CD14-positive monocyte (primary cell): ENCODE results near the gene FAU. TPM values are rescaled to one million over a fixed set of nuclear protein-coding genes. Genes with fewer than 3 reads are reported as not detected.
A peak's percentile ranks its signal among the peaks of the same experiment; 100 is the strongest.

ENCODE experiments used
- DNase-seq, 3 donors: peaks; one replicate each; pipeline ENCODE4 v3.0.0-alpha.2; 2011 to 2022
- H2AFZ ChIP-seq: 2 replicates; pipeline ENCODE4 v1.6.0; 2012; ENCODE audit warnings: mild to moderate bottlenecking, low read depth, low read length, inconsistent platforms; ENCODE audit not compliant: insufficient read depth, poor library complexity, severe bottlenecking
- H3K27ac ChIP-seq, 2 donors: 1 replicate in 1 of 2; 2 replicates in 1 of 2; pipeline ENCODE4 v1.5.1; 2012 to 2013; ENCODE audit warnings: low read length in 2 of 2, control low read depth in 1 of 2, inconsistent platforms in 1 of 2, low read depth in 1 of 2, mild to moderate bottlenecking in 1 of 2
- H3K27me3 ChIP-seq, 2 donors: one replicate each; pipeline versions ENCODE4 v1.6.0 to v1.6.1; 2011 to 2013; ENCODE audit warnings: low read length in 2 of 2; ENCODE audit not compliant: control insufficient read depth in 2 of 2, insufficient read depth in 2 of 2
- H3K36me3 ChIP-seq, 2 donors: replicated peaks in 1 of 2; 1 replicate in 1 of 2; 2 replicates in 1 of 2; pipeline versions ENCODE4 v1.5.1 to v1.6.1; 2012 to 2013; ENCODE audit warnings: low read length in 2 of 2, control low read depth in 1 of 2, inconsistent platforms in 1 of 2, mild to moderate bottlenecking in 1 of 2; ENCODE audit not compliant: insufficient read depth in 2 of 2, control insufficient read depth in 1 of 2
- H3K4me1 ChIP-seq, 2 donors: 1 replicate in 1 of 2; 2 replicates in 1 of 2; pipeline versions ENCODE4 v1.5.1 to v1.6.1; 2012 to 2013; ENCODE audit warnings: low read length in 2 of 2, control low read depth in 1 of 2, inconsistent platforms in 1 of 2, mild to moderate bottlenecking in 1 of 2, moderate library complexity in 1 of 2; ENCODE audit not compliant: insufficient read depth in 2 of 2, control insufficient read depth in 1 of 2
- H3K4me2 ChIP-seq: replicated peaks from 2 replicates; pipeline ENCODE3; 2012; ENCODE audit warnings: low read length, moderate library complexity, mild to moderate bottlenecking; ENCODE audit not compliant: poor library complexity, severe bottlenecking; ENCODE audit errors: extremely low read depth
- H3K4me3 ChIP-seq, 3 experiments: fragments of 200-600 bp in 1 of 3; sonication (generic) in 1 of 3; replicated peaks in 1 of 3; 1 replicate in 2 of 3; 2 replicates in 1 of 3; pipeline ENCODE4 v1.5.1; 2011 to 2013; ENCODE audit warnings: low read length in 3 of 3, mild to moderate bottlenecking in 3 of 3, control low read depth in 2 of 3, low read depth in 2 of 3, inconsistent platforms in 1 of 3, moderate library complexity in 1 of 3
- H3K79me2 ChIP-seq: 2 replicates; pipeline ENCODE4 v1.6.0; 2012; ENCODE audit warnings: mild to moderate bottlenecking, control low read depth, inconsistent platforms, low read length, moderate library complexity; ENCODE audit not compliant: insufficient read depth
- H3K9ac ChIP-seq: 2 replicates; pipeline ENCODE4 v1.6.0; 2017; ENCODE audit warnings: low read length, mild to moderate bottlenecking; ENCODE audit not compliant: insufficient read depth, poor library complexity, severe bottlenecking
- H3K9me3 ChIP-seq, 2 donors: replicated peaks in 1 of 2; 1 replicate in 1 of 2; 2 replicates in 1 of 2; pipeline versions ENCODE4 v1.5.1 to v1.6.1; 2012 to 2013; ENCODE audit warnings: low read length in 2 of 2, control low read depth in 1 of 2; ENCODE audit not compliant: control insufficient read depth in 1 of 2, insufficient read depth in 1 of 2
- H4K20me1 ChIP-seq: 2 replicates; pipeline ENCODE4 v1.6.0; 2012; ENCODE audit warnings: mild to moderate bottlenecking, low read length, control low read depth, moderate library complexity; ENCODE audit not compliant: insufficient read depth
- H3K27ac Mint-ChIP-seq, 7 donors: one replicate each; pipeline ENCODE4 v1.8.0; 2020; ENCODE audit warnings: mild to moderate bottlenecking in 7 of 7, mixed read lengths in 7 of 7, moderate library complexity in 6 of 7, inconsistent platforms in 2 of 7
- H3K27me3 Mint-ChIP-seq, 3 donors: one replicate each; pipeline ENCODE4 v1.8.0; 2021 to 2022; ENCODE audit warnings: low read depth in 3 of 3, mild to moderate bottlenecking in 3 of 3, mixed read lengths in 3 of 3, moderate library complexity in 3 of 3, inconsistent platforms in 1 of 3
- H3K36me3 Mint-ChIP-seq, 2 donors: one replicate each; pipeline ENCODE4 v1.8.0; 2020; ENCODE audit warnings: mixed read lengths in 2 of 2, inconsistent platforms in 1 of 2, mild to moderate bottlenecking in 1 of 2
- H3K4me1 Mint-ChIP-seq: one replicate; pipeline ENCODE4 v1.8.0; 2020; ENCODE audit warnings: mild to moderate bottlenecking, mixed read lengths
- H3K4me3 Mint-ChIP-seq, 2 donors: one replicate each; pipeline ENCODE4 v1.8.0; 2020; ENCODE audit warnings: mild to moderate bottlenecking in 2 of 2, mixed read lengths in 2 of 2, moderate library complexity in 1 of 2
- H3K9me3 Mint-ChIP-seq, 7 donors: one replicate each; pipeline ENCODE4 v1.8.0; 2020 to 2022; ENCODE audit warnings: mixed read lengths in 7 of 7, mild to moderate bottlenecking in 6 of 7, moderate library complexity in 6 of 7, inconsistent platforms in 2 of 7
- WGBS: methylation state at CpG from one replicate; pipeline ENCODE4 v1.1.5; 2013; ENCODE audit warnings: missing lambda C conversion rate; ENCODE audit not compliant: insufficient coverage; 5-methylcytosine and 5-hydroxymethylcytosine counted together
- intact Hi-C, 2 donors: fragments of 100-400 bp; cut with micrococcal nuclease; formaldehyde crosslinking; loops; one replicate each; pipeline versions ENCODE4 v1.15.0 to v1.15.1; 2023
- polyA plus RNA-seq, 3 donors: library from polyadenylated mRNA; depleted of rRNA in 1 of 3; unstranded in 2 of 3; stranded (reverse) in 1 of 3; fragments of 300-500 nt in 2 of 3; fragments of >200 nt in 1 of 3; fragmentation: Illumina TruSeq in 2 of 3; gene quantifications; 1 replicate in 2 of 3; 2 replicates in 1 of 3; pipeline ENCODE4 v1.2.3, GENCODE V29; 2012 to 2021
- TF ChIP-seq, protein P1 (sequence below): fragments of 200-600 bp; IDR thresholded peaks from one replicate; pipeline ENCODE4 v1.8.0; 2022; ENCODE audit warnings: antibody characterized with exemption, mild to moderate bottlenecking

The FAU gene
- polyA plus RNA-seq, 3 donors, result 668 to 818 (median 799) TPM

DNA sequence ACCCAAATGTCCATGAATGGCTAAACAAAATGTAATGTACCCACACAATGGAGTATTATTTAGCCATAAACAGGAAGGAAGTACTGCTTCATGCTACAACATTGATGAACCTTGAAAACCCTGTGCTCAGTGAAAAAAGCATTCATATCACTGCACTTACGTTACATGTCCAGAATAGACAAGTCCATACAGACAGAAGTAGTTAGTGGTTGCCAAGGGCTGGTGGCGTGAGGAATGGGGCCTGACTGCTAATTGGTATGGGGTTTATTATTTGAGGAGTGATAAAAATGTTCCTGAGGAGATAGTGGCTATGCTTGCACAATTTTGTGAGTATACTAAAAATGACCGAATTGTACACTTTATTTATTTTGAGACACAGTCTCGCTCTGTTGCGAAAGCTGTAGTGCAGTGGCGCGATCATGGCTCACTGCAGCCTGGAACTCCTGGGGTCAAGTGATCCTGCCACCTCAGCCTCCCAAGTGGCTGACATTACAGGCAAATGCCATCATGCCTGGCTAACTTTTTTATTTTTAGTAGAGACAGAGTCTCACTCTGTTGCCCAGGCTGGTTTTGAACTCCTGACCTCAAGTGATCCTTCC is 20.1 kb upstream of the FAU start:
- TF ChIP-seq, protein P1, sequence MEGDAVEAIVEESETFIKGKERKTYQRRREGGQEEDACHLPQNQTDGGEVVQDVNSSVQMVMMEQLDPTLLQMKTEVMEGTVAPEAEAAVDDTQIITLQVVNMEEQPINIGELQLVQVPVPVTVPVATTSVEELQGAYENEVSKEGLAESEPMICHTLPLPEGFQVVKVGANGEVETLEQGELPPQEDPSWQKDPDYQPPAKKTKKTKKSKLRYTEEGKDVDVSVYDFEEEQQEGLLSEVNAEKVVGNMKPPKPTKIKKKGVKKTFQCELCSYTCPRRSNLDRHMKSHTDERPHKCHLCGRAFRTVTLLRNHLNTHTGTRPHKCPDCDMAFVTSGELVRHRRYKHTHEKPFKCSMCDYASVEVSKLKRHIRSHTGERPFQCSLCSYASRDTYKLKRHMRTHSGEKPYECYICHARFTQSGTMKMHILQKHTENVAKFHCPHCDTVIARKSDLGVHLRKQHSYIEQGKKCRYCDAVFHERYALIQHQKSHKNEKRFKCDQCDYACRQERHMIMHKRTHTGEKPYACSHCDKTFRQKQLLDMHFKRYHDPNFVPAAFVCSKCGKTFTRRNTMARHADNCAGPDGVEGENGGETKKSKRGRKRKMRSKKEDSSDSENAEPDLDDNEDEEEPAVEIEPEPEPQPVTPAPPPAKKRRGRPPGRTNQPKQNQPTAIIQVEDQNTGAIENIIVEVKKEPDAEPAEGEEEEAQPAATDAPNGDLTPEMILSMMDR, result no peak
- Histone ChIP-seq H3K9me3 (no peaks in the 10 kb centered on the region), H3K9ac (no peak overlapping the region), H3K4me3 (no peak overlapping the region), H3K4me2 (no peak overlapping the region), H4K20me1 (no peaks in the 10 kb centered on the region), H3K27ac (no peak overlapping the region), H3K4me1 (no peaks in the 10 kb centered on the region), H3K79me2 (no peaks in the 10 kb centered on the region), H3K36me3 (no peaks in the 10 kb centered on the region), H2AFZ (no peak overlapping the region), H3K27me3 (no peaks in the 10 kb centered on the region)
- Mint-ChIP-seq H3K9me3 (peaks cover 0 to 2% (median 0%) of the 10 kb centered on the region in 7 donors), H3K27ac (no peak overlapping the region), H3K4me1 (peaks cover 11% of the 10 kb centered on the region), H3K27me3 (peaks cover 0 to 4% (median 2%) of the 10 kb centered on the region in 3 donors), H3K36me3 (no peaks in the 10 kb centered on the region), H3K4me3 (no peak overlapping the region)
- 55% methylated on average over 7 of the region's 7 CpGs for WGBS
- intact Hi-C loops, result loop anchor here in 1 of 2 donors (5.0 kb wide), 1 partner anchor 40 kb away; the partner anchor contains the start of gene CAPN1
- DNase-seq, result no peak

DNA sequence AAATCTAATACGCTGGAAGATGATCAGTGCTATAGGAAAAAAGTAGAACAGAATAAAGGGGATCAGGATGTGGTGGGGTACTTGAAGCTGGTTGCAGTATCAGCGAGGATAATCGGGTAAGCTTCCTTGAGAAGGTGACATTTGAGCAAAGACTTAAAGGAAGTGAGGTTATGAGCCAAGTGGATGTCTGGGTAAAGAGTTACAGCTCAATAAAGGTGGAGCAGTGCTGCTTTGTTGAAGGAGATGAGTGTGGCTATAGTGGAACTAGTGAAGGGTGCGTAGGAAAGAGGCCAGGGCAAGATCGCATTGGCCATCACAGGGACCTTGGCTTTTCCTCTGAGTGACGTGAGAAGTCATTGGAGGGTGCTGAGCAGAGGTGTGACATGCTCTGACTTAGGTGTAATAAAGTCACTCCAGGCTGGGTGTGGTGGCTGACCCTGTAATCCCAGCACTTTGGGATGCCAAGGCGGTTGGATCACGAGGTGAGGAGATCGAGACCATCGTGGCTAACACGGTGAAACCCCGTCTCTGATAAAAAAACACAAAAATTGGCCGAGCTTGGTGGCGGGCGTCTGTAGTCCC is 14.7 kb upstream of the FAU start:
- Histone ChIP-seq H3K4me2 (no peak overlapping the region), H3K27ac (no peak overlapping the region), H3K4me1 (peaks cover 30 to 31% of the 10 kb centered on the region in 2 donors), H2AFZ (no peak overlapping the region), H4K20me1 (peaks cover 16% of the 10 kb centered on the region), H3K4me3 (no peak overlapping the region), H3K79me2 (peaks cover 30% of the 10 kb centered on the region), H3K9ac (no peak overlapping the region), H3K36me3 (peaks cover 7 to 12% of the 10 kb centered on the region in 2 donors), H3K9me3 (no peaks in the 10 kb centered on the region), H3K27me3 (no peaks in the 10 kb centered on the region)
- H3K36me3 Mint-ChIP-seq, result peaks cover 8 to 23% of the 10 kb centered on the region in 2 donors
- 90% methylated on average over 14 of the region's 15 CpGs for WGBS
- H3K27me3 Mint-ChIP-seq, result peaks cover 0 to 4% (median 2%) of the 10 kb centered on the region in 3 donors
- H3K4me1 Mint-ChIP-seq, result peaks cover 29% of the 10 kb centered on the region
- intact Hi-C loops, result no loop called here
- H3K27ac Mint-ChIP-seq, result peak overlapping the region in 3 of 7 donors; percentile 1 to 78 (median 29)
- TF ChIP-seq, protein P1, result no peak
- H3K4me3 Mint-ChIP-seq, result no peak overlapping the region
- no peak for DNase-seq
- no peaks in the 10 kb centered on the region for H3K9me3 Mint-ChIP-seq
